Stimulated activated CD4-positive, alpha-beta T cell treated with anti-CD3 and anti-CD28 coated beads, Interleukin-2, amount 100 ng/mL, for 24 hours (primary cell): ENCODE results near the gene COL19A1.

Source experiments
- DNase-seq, 2 donors: peaks; one replicate each; pipeline ENCODE4 v3.0.0-alpha.2; 2020

Gene COL19A1

DNA sequence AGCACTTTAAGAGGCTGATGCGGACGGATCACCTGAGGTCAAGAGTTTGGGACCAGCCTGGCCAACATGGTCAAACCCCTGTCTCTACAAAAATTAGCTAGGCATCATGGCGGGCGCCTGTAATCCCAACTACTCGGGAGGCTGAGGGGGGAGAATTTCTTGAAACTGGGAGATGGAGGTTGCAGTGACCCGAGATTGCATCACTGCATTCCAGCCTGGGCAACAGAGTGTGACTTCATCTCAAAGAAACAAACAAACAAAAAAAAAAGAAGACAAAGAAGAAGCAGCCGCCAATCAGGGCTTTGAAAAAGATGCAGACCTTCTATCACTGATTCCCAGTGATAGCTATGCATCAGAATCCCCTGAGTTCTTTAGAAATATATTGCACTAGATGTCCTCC is 379.8 kb downstream of the COL19A1 start:
- no peak for DNase-seq

DNA sequence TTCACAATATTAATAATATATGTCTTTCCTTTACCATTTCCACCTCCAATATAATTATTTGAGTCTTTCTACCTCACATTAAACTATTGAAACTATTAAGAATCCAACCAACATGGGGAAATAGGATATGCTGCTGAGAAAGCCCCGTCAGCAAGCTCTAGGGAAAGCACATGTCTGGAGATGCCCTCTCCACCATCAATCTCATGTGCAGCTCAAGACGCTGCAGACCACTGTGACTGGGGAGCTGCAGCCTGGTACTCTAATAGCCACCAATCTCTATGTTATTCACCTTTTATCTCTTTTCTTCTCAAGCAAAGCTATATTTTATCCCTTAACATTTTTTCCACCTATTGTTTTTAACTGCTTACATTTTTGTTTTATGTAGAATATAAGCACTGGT is 386.2 kb downstream of the COL19A1 start:
- no peak for DNase-seq

DNA sequence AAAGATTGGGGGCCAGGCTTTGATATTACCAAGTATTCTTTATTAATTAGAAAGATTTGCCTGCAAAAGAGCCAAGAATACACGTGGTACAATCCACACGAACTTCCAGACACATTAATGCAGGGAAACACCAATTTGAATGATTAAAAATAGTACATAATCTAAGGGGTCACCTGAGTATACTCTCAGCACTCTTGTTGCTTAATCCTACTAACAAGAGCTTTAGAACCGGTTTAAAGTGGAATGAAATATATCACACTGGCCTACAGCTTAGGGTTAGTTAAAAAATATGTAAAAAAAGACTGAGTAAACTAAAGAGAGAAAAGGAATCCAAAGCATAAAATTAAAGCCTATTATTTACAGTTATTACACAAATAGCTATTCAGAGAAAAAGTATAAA is 387.6 kb downstream of the COL19A1 start:
- no peak for DNase-seq

DNA sequence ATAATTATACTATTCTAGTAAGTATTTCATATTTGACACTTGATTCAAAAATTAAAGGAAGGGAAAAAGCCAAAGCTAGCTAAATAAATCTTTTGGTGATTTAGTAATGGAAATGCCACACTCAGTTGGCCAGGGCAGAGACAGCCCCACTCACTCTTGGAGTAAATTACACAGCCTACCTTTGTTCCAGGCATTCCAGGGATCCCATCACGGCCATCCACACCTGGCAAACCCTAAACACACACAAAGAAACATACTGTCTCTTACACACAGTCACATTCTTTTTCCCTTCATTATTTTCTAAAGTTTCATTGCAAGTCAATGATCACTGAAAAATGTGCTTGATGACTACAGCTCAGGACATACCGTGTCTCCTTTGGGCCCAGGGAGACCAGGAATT is 388.4 kb downstream of the COL19A1 start:
- DNase-seq: no peak

DNA sequence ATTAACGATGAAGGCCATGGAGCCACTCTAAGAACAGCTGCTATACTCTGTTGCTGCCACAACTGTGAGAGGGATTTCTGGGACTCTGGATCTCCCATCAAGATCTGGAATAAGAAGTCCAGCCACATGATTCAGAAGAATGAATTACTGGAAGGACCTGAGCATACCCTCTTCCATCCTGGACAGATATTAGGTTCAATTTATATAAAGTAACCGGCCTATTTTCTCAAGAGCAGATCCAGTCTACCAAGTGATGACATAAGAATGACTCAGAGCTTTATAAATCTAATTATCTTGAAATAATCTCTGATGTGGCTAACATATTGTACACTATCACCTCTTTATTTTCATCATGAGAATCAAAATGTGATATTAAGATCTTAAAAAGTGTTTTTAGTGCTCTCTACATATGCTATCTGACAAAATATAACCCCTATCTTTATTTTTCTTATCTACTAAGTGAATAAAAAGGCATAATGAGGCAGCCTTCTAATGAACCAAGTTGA is 391.5 kb downstream of the COL19A1 start:
- DNase-seq: no peak

DNA sequence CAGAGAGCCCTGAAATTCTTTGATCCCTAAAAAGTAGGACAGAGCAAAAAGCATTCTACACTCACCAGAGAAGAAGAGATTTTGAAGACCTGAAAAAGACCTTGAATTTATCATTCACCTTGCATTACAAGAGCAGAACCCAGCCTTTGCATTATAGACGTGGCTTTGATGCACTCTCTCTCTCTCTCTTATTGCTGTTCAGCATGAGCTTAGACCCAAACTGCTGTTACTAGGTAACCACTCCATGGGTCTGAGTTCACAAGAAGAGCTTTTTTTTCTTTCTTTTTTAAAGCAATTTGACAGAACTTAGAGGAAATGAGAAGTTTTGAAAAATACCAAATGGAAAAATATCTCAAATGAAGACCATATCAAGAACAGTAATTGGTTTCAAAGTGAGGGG is 392.1 kb downstream of the COL19A1 start:
- DNase-seq: no peak
